ENCODE data around the gene VDR.

DNA sequence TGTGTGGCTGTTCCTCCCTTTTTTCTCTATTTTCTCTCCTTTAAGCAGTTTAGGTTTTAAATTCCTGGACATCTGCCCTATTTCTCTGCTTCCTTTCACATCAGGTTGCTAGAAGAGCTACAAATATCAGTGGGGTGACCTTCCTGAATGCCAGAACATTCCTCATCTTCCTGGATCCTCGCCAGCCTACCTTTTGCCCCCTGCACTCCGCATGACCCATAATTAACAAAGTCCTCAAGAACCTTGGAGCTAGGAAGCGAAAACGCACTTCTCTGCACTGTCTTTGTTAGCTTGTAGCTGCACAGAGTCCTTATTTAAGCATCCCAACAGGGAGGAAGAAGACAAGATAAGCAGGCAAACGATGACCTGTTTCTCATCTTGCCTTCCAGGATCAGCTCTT lies 30.5 kb downstream of the VDR start:
- TF ChIP-seq EZH2 (IDR thresholded peaks at IDR 0.05; ENCODE audit: insufficient read depth, poor library complexity, severe bottlenecking) = no peak
- no peak for TF ChIP-seq EZH2phosphoT487 (IDR thresholded peaks at IDR 0.05; ENCODE audit: insufficient read depth, low read depth)

All from GM23248 (cell line).